HEK293 (cell line): Measurements from ENCODE around the gene LGALS3BP.

Experiments
- ATF2 ChIP-seq: fragments of 450-650 bp; formaldehyde crosslinking; IDR thresholded peaks from 2 replicates; pipeline ENCODE4 v1.5.1; 2016; ENCODE audit warnings: missing biosample characterization, missing genetic modification characterization, low read depth
- CTCF ChIP-seq: fragments of 450-650 bp; formaldehyde crosslinking; IDR thresholded peaks from 2 replicates; pipeline ENCODE4 v1.5.1; 2016; ENCODE audit warnings: missing biosample characterization, missing genetic modification characterization
- ELK4 ChIP-seq: IDR thresholded peaks from 2 replicates; pipeline ENCODE4 v1.6.1; 2011; ENCODE audit warnings: mild to moderate bottlenecking, low read depth, low read length, borderline replicate concordance
- HOXA7 ChIP-seq: sonication (generic); formaldehyde crosslinking; IDR thresholded peaks from 2 replicates; pipeline ENCODE4 v1.8.1; 2022; ENCODE audit warnings: missing genetic modification reagents, borderline replicate concordance
- KLF16 ChIP-seq: fragments of 450-650 bp; formaldehyde crosslinking; IDR thresholded peaks from 2 replicates; pipeline ENCODE4 v1.5.1; 2017; ENCODE audit warnings: missing biosample characterization, missing genetic modification characterization
- MEIS1 ChIP-seq: sonication (generic); formaldehyde crosslinking; IDR thresholded peaks from 2 replicates; pipeline ENCODE4 v1.8.1; 2022; ENCODE audit warnings: missing genetic modification reagents, mild to moderate bottlenecking, borderline replicate concordance
- SP2 ChIP-seq: fragments of 450-650 bp; formaldehyde crosslinking; IDR thresholded peaks from 2 replicates; pipeline ENCODE4 v1.5.1; 2016; ENCODE audit warnings: missing biosample characterization, missing genetic modification characterization
- YY2 ChIP-seq: fragments of 450-650 bp; formaldehyde crosslinking; IDR thresholded peaks from 2 replicates; pipeline ENCODE4 v1.5.1; 2016; ENCODE audit warnings: missing biosample characterization, missing genetic modification characterization
- ZNF514 ChIP-seq: fragments of 450-650 bp; formaldehyde crosslinking; IDR thresholded peaks from 2 replicates; pipeline ENCODE4 v1.5.1; 2016; ENCODE audit warnings: missing biosample characterization, missing genetic modification characterization
- ZNF623 ChIP-seq: fragments of 450-650 bp; formaldehyde crosslinking; IDR thresholded peaks from 2 replicates; pipeline ENCODE4 v1.5.1; 2016; ENCODE audit warnings: missing biosample characterization, missing genetic modification characterization
- TF ChIP-seq, protein P1 (sequence below): fragments of 450-650 bp; formaldehyde crosslinking; optimal IDR thresholded peaks from 2 replicates; pipeline ENCODE3; 2016; ENCODE audit warnings: missing biosample characterization, mild to moderate bottlenecking, missing genetic modification characterization

DNA sequence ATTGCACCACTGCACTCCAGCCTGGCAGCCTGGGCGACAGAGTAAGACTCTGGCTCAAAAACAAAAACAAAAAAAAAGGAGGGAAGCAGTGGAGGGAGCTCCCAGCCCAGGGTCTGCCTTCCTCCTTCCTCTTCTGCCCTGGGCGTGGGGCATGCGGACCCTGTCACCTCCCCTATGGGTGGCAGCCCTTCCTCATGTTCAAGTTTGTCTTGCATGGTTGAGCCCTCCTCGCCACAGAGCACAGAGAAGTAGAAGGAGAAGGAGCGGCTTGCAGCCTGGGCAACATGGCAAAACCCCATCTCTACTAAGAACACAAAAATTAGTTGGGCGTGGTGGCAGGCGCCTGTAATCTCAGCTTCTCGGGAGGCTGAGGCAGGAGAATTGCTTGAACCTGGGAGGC, 33.1 kb downstream of the LGALS3BP start:
- TF ChIP-seq KLF16 (tag by site-specific recombination) (no peak), CTCF (tag by site-specific recombination) (no peak), ZNF514 (tag by site-specific recombination) (no peak), ELK4 (no peak), SP2 (tag by site-specific recombination) (no peak), HOXA7 (CRISPR knock-in tag) (no peak), ATF2 (tag by site-specific recombination) (no peak), ZNF623 (no peak), YY2 (tag by site-specific recombination) (no peak), MEIS1 (CRISPR knock-in tag) (no peak)
- TF ChIP-seq, protein P1, sequence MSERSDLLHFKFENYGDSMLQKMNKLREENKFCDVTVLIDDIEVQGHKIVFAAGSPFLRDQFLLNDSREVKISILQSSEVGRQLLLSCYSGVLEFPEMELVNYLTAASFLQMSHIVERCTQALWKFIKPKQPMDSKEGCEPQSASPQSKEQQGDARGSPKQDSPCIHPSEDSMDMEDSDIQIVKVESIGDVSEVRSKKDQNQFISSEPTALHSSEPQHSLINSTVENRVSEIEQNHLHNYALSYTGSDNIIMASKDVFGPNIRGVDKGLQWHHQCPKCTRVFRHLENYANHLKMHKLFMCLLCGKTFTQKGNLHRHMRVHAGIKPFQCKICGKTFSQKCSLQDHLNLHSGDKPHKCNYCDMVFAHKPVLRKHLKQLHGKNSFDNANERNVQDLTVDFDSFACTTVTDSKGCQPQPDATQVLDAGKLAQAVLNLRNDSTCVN = no peak
